ENCODE data around the gene UCHL5.

DNA sequence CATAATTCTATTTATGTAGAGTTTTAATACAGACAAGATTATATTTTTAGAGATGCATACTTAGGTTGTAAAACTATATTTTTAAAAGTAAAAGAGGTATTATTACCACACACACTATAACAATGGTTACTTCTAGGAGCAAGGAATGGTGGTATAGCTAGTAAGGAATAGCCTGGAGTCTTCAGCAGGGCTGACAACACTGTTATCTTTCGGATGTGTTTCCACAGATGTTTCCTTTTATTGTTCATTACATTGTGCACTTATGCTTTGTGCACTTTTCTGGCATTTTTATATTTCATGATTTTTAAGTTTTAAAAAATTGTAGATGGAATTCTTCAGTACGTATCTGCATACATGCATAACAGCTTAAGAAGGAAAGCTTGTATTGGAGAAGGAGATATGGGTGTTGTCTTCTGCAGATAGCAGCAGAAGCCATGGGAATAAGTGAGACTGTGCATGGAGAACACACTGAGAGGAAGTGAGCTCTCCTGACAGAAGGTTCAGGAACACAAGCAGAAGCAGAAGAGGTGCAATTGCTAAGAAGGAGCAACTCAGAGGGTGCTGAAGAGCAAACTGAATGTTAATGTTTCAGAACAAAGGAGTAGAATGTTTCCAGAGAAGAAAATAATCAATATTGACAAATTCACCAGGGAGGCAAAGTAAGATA lies 91.8 kb downstream of the UCHL5 start:
- TF ChIP-seq GATA3 (IDR thresholded peaks at IDR 0.05; ENCODE audit: low read depth, low read length) (no peak), GATA2 (IDR thresholded peaks at IDR 0.05; ENCODE audit: low read depth, low read length) (no peak)

All from SH-SY5Y (cell line).